Type B pancreatic cell (in vitro differentiated cells): ENCODE data around the gene DNM2. TPM values are rescaled to one million over a fixed set of nuclear protein-coding genes. Genes with fewer than 3 reads are reported as not detected.

Source experiments
- DNase-seq: peaks from one replicate; pipeline ENCODE4 v3.0.0; 2021; ENCODE audit warnings: mixed read lengths; ENCODE audit not compliant: unreplicated experiment; ENCODE audit errors: extremely low spot score
- H3K27ac Mint-ChIP-seq: 2 replicates; pipeline ENCODE4 v1.8.0; 2021; ENCODE audit warnings: mild to moderate bottlenecking, mixed read lengths
- H3K27me3 Mint-ChIP-seq: 2 replicates; pipeline ENCODE4 v1.8.0; 2021; ENCODE audit warnings: mixed read lengths
- H3K36me3 Mint-ChIP-seq: 2 replicates; pipeline ENCODE4 v1.8.0; 2021; ENCODE audit warnings: mixed read lengths
- H3K4me1 Mint-ChIP-seq: one replicate; pipeline ENCODE4 v1.8.0; 2021; ENCODE audit warnings: mixed read lengths; ENCODE audit not compliant: unreplicated experiment
- H3K4me3 Mint-ChIP-seq: 2 replicates; pipeline ENCODE4 v1.8.0; 2021; ENCODE audit warnings: mild to moderate bottlenecking, mixed read lengths
- H3K9me3 Mint-ChIP-seq: 2 replicates; pipeline ENCODE4 v1.8.0; 2021; ENCODE audit warnings: mixed read lengths
- total RNA-seq: library from RNA; stranded (reverse); gene quantifications from 2 replicates; pipeline ENCODE4 v1.2.1, GENCODE V29; 2021; ENCODE audit warnings: low replicate concordance
- TF ChIP-seq, protein P1 (sequence below): fragments of 200-600 bp; sonication (generic); conservative IDR thresholded peaks from 2 replicates; pipeline ENCODE4 v1.5.0; 2021; ENCODE audit warnings: antibody characterized with exemption, mild to moderate bottlenecking

The DNM2 gene
- total RNA-seq, 1 donor from 2014 or later: 119 TPM

DNA sequence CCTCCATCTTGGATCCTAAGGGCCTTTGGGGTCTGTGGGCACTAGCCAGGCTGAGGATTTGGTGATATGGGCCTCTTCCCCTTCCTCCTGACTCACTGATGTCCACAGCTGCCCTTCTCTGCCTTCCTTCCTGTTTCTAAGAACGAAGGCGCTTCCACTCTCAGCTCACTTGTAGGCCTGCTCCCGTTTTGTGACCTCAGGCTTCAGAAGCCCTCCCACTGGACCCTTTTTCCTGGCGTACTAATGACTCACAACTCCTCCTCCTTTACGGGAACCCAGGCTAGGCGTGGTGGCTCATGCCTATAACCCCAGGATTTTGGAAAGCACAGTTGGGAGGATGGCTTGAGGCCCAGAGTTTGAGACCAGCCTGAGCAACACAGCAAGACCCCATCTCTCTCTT is 62.5 kb downstream of the DNM2 start:
- H3K4me3 Mint-ChIP-seq: no peak overlapping the region
- no peaks in the 10 kb centered on the region for H3K27me3 Mint-ChIP-seq
- no peak for DNase-seq
- no peaks in the 10 kb centered on the region for H3K4me1 Mint-ChIP-seq
- TF ChIP-seq, protein P1, sequence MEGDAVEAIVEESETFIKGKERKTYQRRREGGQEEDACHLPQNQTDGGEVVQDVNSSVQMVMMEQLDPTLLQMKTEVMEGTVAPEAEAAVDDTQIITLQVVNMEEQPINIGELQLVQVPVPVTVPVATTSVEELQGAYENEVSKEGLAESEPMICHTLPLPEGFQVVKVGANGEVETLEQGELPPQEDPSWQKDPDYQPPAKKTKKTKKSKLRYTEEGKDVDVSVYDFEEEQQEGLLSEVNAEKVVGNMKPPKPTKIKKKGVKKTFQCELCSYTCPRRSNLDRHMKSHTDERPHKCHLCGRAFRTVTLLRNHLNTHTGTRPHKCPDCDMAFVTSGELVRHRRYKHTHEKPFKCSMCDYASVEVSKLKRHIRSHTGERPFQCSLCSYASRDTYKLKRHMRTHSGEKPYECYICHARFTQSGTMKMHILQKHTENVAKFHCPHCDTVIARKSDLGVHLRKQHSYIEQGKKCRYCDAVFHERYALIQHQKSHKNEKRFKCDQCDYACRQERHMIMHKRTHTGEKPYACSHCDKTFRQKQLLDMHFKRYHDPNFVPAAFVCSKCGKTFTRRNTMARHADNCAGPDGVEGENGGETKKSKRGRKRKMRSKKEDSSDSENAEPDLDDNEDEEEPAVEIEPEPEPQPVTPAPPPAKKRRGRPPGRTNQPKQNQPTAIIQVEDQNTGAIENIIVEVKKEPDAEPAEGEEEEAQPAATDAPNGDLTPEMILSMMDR: no peak
- H3K9me3 Mint-ChIP-seq: no peaks in the 10 kb centered on the region
- H3K27ac Mint-ChIP-seq: no peak overlapping the region
- peaks cover 18% of the 10 kb centered on the region for H3K36me3 Mint-ChIP-seq

DNA sequence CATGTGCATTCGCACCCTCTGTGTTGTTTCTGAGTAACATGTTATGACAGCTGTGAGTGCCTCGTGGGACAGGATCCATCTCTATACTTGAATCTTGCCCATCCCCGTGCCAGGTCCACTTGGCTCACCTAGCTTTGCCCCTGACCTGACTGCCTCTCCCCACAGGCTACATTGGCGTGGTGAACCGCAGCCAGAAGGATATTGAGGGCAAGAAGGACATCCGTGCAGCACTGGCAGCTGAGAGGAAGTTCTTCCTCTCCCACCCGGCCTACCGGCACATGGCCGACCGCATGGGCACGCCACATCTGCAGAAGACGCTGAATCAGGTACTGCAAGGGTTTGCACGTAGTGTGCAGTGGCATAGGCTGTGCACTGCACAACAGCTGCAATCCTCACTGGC is 64.9 kb downstream of the DNM2 start:
- TF ChIP-seq, protein P1: no peak
- H3K27ac Mint-ChIP-seq: no peak overlapping the region
- H3K4me1 Mint-ChIP-seq: no peaks in the 10 kb centered on the region
- no peaks in the 10 kb centered on the region for H3K9me3 Mint-ChIP-seq
- no peak for DNase-seq
- no peak overlapping the region for H3K4me3 Mint-ChIP-seq
- H3K36me3 Mint-ChIP-seq: peaks cover 23% of the 10 kb centered on the region
- no peaks in the 10 kb centered on the region for H3K27me3 Mint-ChIP-seq

DNA sequence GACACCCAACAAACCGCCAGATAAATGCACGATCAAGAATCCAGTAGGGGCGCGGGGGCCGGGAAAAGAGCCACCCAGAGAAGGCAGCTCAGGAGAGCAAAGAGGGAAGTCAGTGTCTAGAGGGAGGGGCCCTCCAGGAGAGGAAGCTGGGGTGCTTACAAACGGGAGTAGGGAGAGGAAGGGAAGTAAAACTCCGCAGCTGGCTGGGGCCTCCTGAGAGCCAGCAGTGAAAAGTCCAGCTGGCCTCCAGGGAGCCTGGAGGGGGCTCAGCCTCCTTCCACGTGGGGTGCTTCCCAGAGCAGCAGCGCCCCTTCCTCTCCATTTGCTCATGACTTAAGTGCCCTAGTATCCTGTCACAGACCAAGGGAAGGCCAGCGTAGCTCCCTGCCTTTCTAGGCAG is 66.4 kb downstream of the DNM2 start:
- TF ChIP-seq, protein P1: no peak
- Mint-ChIP-seq H3K9me3 (no peaks in the 10 kb centered on the region), H3K36me3 (peaks cover 23% of the 10 kb centered on the region), H3K4me3 (no peak overlapping the region), H3K27ac (no peak overlapping the region), H3K27me3 (no peaks in the 10 kb centered on the region), H3K4me1 (no peaks in the 10 kb centered on the region)
- no peak for DNase-seq

DNA sequence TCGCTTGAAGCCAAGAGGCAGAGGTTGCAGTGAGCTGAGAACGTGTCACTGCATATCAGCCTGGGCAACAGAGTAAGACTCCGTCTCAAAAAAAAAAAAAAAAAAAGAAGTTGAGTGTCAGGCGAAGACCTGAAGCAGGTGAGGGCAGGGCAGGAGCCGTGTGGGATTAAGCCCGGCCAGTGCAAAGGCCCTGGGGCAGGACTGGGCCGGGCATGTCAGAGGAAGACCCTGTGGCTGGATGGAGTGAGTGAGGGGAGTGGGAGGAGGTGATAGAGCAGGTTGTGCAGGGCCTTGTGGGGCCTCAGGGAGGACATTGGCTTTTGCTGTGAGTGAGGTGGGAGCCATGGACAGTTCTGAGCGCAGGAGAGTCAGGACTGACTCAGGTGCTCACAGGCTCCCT is 70.3 kb downstream of the DNM2 start:
- H3K36me3 Mint-ChIP-seq: peaks cover 17% of the 10 kb centered on the region
- no peak overlapping the region for H3K4me3 Mint-ChIP-seq
- TF ChIP-seq, protein P1: no peak
- no peak for DNase-seq
- H3K27me3 Mint-ChIP-seq: no peaks in the 10 kb centered on the region
- no peak overlapping the region for H3K27ac Mint-ChIP-seq
- no peaks in the 10 kb centered on the region for H3K4me1 Mint-ChIP-seq
- no peaks in the 10 kb centered on the region for H3K9me3 Mint-ChIP-seq

DNA sequence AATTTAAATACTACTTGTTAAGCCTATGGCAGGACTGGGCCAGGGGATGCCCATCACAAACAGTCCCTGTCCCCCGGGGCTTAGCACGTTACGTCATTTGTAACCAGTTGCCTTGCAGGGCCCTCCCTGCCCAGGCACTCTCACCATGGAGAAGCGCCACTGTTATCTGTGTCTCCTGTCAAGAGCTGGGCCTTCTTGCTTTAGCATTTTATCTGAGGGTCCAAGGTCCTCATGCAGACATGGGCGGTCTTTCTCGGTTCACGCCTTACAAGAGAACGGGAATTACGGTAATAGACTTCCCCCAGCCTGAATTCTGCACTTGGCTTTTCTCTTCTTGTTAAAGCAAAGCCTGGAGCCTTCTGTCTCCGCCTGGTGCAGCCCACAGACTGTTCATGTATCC is 72.0 kb downstream of the DNM2 start:
- H3K9me3 Mint-ChIP-seq: no peaks in the 10 kb centered on the region
- no peak for DNase-seq
- TF ChIP-seq, protein P1: no peak
- H3K36me3 Mint-ChIP-seq: peaks cover 16% of the 10 kb centered on the region
- no peak overlapping the region for H3K27ac Mint-ChIP-seq
- H3K27me3 Mint-ChIP-seq: no peaks in the 10 kb centered on the region
- no peak overlapping the region for H3K4me3 Mint-ChIP-seq
- no peaks in the 10 kb centered on the region for H3K4me1 Mint-ChIP-seq

DNA sequence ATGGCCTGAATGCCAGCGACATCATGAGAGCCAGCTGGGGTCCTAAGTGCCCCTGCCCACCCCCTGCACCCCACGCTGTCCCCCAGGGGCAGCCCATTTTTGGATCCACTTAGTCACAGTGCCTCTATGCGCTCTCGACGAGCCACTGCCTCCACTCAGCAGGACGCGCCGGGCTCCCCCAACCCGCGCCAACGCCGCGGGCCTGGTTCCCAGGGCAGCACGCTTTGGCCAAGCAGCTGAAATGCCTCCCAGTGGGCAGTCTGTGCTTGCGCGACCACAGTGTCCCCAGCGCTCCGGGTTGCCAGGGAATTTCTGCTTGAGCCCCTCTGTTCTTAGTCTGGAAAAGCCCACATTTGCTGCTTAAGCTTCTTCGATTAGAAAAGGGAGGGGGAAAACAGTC is 78.8 kb downstream of the DNM2 start:
- TF ChIP-seq, protein P1: no peak
- Mint-ChIP-seq H3K36me3 (peaks cover 7% of the 10 kb centered on the region), H3K27me3 (no peaks in the 10 kb centered on the region), H3K9me3 (no peaks in the 10 kb centered on the region), H3K27ac (no peak overlapping the region), H3K4me3 (no peak overlapping the region), H3K4me1 (no peaks in the 10 kb centered on the region)
- no peak for DNase-seq
